Thyroid gland (tissue), 4 donors: ENCODE results near the gene NSMCE1. TPM values are rescaled to one million over a fixed set of nuclear protein-coding genes. Genes with fewer than 3 reads are reported as not detected.

Experiments
- DNase-seq, 2 donors: peaks; one replicate each; pipeline ENCODE4 v3.0.0-alpha.2; 2019
- H3K27ac ChIP-seq, 3 donors: fragments of 200-600 bp; sonication (generic); 1 replicate in 2 of 3; 2 replicates in 1 of 3; pipeline ENCODE4 v1.5.1; 2016 to 2019; ENCODE audit warnings: mild to moderate bottlenecking in 1 of 3, moderate library complexity in 1 of 3
- H3K27me3 ChIP-seq: fragments of 200-600 bp; sonication (generic); one replicate; pipeline ENCODE4 v1.5.1; 2019
- H3K36me3 ChIP-seq, 2 donors: fragments of 200-600 bp; sonication (generic); one replicate each; pipeline ENCODE4 v1.5.1; 2016 to 2019
- H3K4me1 ChIP-seq, 2 donors: fragments of 200-600 bp; sonication (generic); one replicate each; pipeline ENCODE4 v1.5.1; 2017 to 2019
- H3K4me3 ChIP-seq, 3 donors: fragments of 200-600 bp; sonication (generic); replicated peaks in 1 of 3; 1 replicate in 2 of 3; 2 replicates in 1 of 3; pipeline ENCODE4 v1.5.1; 2016; ENCODE audit warnings: mild to moderate bottlenecking in 1 of 3
- H3K9me3 ChIP-seq: fragments of 200-600 bp; sonication (generic); one replicate; pipeline ENCODE4 v1.5.1; 2017
- POLR2A ChIP-seq, 2 donors: fragments of 450-650 bp; IDR thresholded peaks; one replicate each; pipeline ENCODE4 v1.6.1; 2017; ENCODE audit warnings: antibody characterized with exemption in 2 of 2, mild to moderate bottlenecking in 2 of 2, moderate library complexity in 1 of 2
- WGBS, 2 donors: methylation state at CpG; one replicate each; pipeline ENCODE4 v1.1.5; 2017; 5-methylcytosine and 5-hydroxymethylcytosine counted together
- intact Hi-C: fragments of 100-400 bp; cut with DNase I; formaldehyde crosslinking; loops from one replicate; pipeline ENCODE4 v1.15.1; 2023
- total RNA-seq, 4 donors: library from RNA; depleted of rRNA; stranded (reverse); fragments of >200 nt; gene quantifications; one replicate each; pipeline ENCODE4 v1.2.3, GENCODE V29; 2016
- TF ChIP-seq, protein P1 (sequence below), 6 experiments: fragments of 200-600 bp in 3 of 6; fragments of 450-650 bp in 3 of 6; sonication (generic) in 3 of 6; IDR thresholded peaks; one replicate each; pipeline ENCODE4 v1.5.1; 2016 to 2019; ENCODE audit warnings: antibody characterized with exemption in 6 of 6, mild to moderate bottlenecking in 2 of 6, inconsistent platforms in 1 of 6, moderate library complexity in 1 of 6

NSMCE1 gene, protein sequence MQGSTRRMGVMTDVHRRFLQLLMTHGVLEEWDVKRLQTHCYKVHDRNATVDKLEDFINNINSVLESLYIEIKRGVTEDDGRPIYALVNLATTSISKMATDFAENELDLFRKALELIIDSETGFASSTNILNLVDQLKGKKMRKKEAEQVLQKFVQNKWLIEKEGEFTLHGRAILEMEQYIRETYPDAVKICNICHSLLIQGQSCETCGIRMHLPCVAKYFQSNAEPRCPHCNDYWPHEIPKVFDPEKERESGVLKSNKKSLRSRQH
- 10 to 100 TPM; 40.5 to 52.6 (median 48.8) TPM for total RNA-seq

DNA sequence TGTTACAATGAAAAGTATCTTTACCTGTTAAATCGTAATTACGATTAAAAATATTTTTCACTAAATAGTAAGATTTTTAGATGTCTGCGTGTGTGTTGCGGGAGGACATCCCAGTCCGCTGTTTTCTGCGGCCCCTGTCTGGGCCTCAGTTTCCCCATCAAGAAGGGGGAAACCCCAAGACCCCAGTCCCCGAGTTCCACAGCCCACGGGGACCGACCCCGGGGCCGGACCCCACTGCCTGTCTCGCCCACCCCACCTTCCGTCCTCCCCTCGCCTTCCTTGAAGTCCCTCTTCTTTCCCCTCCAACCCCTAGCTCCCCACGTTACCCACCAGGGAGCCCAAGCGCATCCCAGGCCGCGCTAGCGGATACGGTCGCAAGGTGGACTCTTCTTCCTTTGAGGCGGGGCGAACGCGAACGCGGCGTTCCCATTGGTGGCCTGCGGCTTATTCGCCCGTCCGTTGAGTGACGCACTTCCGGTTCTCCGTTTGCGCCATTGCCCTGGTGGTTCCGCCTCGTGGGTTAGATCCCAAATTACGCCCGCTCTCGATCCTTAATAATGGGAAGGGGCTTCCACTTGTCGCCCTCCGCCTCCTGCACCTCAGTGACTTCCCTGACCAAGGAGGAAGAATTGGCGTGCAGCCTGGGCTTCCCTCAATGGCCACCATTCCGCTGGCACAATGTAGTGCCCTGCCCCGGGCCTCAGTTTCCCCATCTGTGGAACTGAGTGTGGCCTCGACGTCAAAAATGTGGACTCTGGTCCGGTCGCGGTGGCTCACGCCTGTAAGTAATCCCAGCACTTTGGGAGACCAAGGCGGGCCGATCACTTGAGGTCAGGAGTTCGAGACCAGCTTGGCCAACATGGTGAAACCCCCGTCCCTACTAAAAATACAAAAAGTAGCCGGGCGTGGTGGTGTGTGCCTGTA, at the start of gene NSMCE1:
TSS of gene NSMCE1 (minus strand) at position 397 of the 924 bp plus-strand sequence. CDS start 11,202 bp downstream, outside the sequence.
- H3K36me3 ChIP-seq: no peaks in the 10 kb centered on the region
- TF ChIP-seq, protein P1, sequence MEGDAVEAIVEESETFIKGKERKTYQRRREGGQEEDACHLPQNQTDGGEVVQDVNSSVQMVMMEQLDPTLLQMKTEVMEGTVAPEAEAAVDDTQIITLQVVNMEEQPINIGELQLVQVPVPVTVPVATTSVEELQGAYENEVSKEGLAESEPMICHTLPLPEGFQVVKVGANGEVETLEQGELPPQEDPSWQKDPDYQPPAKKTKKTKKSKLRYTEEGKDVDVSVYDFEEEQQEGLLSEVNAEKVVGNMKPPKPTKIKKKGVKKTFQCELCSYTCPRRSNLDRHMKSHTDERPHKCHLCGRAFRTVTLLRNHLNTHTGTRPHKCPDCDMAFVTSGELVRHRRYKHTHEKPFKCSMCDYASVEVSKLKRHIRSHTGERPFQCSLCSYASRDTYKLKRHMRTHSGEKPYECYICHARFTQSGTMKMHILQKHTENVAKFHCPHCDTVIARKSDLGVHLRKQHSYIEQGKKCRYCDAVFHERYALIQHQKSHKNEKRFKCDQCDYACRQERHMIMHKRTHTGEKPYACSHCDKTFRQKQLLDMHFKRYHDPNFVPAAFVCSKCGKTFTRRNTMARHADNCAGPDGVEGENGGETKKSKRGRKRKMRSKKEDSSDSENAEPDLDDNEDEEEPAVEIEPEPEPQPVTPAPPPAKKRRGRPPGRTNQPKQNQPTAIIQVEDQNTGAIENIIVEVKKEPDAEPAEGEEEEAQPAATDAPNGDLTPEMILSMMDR (IDR thresholded peaks at IDR 0.05): peak in 3 of 6 experiments; percentile 11 to 40 (median 27)
- peak in 1 of 2 donors; percentile 80 for TF ChIP-seq POLR2A (IDR thresholded peaks at IDR 0.05)
- peak within 1 kb of the TSS; percentile 60 to 89 (median 85) for H3K27ac ChIP-seq
- H3K27me3 ChIP-seq: no peaks in the 10 kb centered on the region
- peaks cover 9 to 16% of the 10 kb centered on the region in 2 donors for H3K4me1 ChIP-seq
- intact Hi-C loops: no loop called here
- 10% methylated on average over 53 to 56 of the region's 58 CpGs for WGBS, 2 donors
- DNase-seq: peak; percentile 98 to 99
- peak within 1 kb of the TSS; percentile 11 to 76 (median 66) for H3K4me3 ChIP-seq
- no peaks in the 10 kb centered on the region for H3K9me3 ChIP-seq

DNA sequence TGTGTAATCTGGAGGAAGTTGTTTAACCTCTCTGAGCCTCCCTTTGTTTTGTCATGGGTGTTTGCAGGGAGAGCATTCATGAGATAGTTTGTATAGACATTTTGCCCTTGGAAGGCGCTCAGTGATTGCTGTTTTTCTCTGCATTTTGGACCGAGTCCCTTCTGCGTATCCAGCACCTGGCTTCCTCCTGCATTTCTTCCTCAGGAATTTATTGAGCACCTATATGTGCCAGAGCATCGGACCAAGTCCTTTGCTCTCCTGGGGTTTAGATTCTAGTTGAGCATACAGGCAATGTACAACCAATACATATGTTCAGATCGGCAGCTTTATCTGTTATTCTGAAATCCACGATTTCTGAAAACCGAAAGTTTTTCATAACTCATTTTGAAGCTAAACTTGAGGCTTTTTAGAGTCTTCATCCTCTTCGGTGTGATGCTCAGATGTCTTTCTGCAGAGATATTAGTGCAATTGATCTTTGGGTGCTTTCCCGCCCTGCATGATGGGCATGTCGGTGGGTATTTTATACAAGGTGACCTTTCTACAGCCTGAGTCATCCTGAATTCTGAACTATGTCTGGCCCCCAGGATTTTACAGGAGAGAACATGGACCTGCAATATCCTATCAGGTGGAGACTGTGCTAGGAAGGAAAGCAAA, 49.3 kb upstream of the NSMCE1 start:
- intact Hi-C loops: no loop called here
- TF ChIP-seq, protein P1 (IDR thresholded peaks at IDR 0.05): no peak
- TF ChIP-seq POLR2A (IDR thresholded peaks at IDR 0.05): no peak
- H3K4me3 ChIP-seq: no peak overlapping the region
- H3K27ac ChIP-seq: peak overlapping the region in 1 of 3 donors; percentile 92
- H3K9me3 ChIP-seq: no peaks in the 10 kb centered on the region
- WGBS, 2 donors: 91% methylated on average over 10 of the region's 10 CpGs
- H3K27me3 ChIP-seq: no peaks in the 10 kb centered on the region
- no peak for DNase-seq
- H3K4me1 ChIP-seq: peaks cover 11 to 57% of the 10 kb centered on the region in 2 donors
- H3K36me3 ChIP-seq: no peaks in the 10 kb centered on the region

DNA sequence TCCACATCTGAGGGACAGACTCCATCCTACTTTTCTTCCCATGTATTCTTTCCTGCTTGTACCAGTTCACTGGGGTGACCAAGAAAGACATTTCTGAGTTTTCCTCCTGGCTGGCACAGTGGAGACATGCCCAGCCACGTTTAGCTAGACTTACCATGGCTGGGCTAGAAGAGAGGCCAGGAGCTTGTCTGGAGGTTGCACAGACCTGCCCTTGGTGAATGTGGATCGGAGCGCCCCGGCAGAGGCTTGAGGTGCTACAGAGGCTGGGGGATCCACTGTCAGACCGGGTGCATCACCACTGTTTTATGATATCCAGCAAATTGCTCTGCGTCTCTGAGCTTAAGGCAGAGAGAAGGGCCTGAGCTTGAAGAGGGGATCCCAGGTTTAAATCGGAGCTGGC, 48.7 kb upstream of the NSMCE1 start:
- TF ChIP-seq POLR2A (IDR thresholded peaks at IDR 0.05): no peak
- TF ChIP-seq, protein P1 (IDR thresholded peaks at IDR 0.05): no peak
- Histone ChIP-seq H3K27ac (peak overlapping the region in 1 of 3 donors; percentile 92), H3K36me3 (no peaks in the 10 kb centered on the region), H3K27me3 (no peaks in the 10 kb centered on the region), H3K9me3 (no peaks in the 10 kb centered on the region), H3K4me1 (peaks cover 11 to 57% of the 10 kb centered on the region in 2 donors), H3K4me3 (no peak overlapping the region)
- intact Hi-C loops: no loop called here
- WGBS, 2 donors: 67 to 80% methylated on average over 7 of the region's 7 CpGs
- DNase-seq: no peak

DNA sequence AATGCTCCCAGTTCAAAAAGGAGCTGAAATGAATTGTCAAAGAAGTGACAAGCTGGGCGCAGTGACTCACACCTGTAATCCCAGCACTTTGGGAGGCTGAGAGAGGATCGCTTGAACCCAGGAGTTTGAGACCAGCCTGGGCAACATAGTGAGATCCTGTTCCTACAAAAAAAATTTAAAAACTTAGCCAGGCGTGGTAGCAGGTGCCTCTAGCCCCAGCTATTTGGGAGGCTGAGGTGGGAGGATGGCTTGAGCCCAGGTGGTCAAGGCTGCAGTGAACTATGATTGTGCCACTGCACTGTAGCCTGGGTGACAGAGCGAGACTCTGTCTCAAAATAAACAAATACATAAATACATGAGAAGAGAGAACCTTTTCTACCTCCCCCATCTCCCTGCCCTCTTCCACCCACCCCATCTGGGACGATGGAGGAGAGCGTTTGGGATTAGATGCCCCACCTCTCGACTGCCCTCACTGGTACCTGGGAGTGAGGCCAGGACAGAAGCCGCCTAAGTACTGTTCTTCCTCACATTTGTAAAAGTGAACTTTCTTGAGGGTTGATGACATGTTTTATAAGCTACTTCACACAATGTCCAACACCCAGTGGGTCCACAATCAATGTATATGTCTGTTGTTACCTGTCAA, 47.6 kb upstream of the NSMCE1 start:
- 69 to 70% methylated on average over 8 of the region's 8 CpGs for WGBS, 2 donors
- no peak for DNase-seq
- no peak for TF ChIP-seq POLR2A (IDR thresholded peaks at IDR 0.05)
- TF ChIP-seq, protein P1 (IDR thresholded peaks at IDR 0.05): no peak
- Histone ChIP-seq H3K4me3 (no peak overlapping the region), H3K36me3 (no peaks in the 10 kb centered on the region), H3K9me3 (no peaks in the 10 kb centered on the region), H3K27ac (peak overlapping the region in 2 of 3 donors; percentile 40 to 92), H3K27me3 (no peaks in the 10 kb centered on the region), H3K4me1 (peaks cover 5 to 53% of the 10 kb centered on the region in 2 donors)
- intact Hi-C loops: no loop called here
